Body of pancreas (tissue), 4 donors: Measurements from ENCODE around the gene CCDC9.

Experiments used
- POLR2A ChIP-seq, 3 donors: fragments of 450-650 bp; IDR thresholded peaks; one replicate each; pipeline ENCODE4 v1.6.1; 2016; ENCODE audit warnings: antibody characterized with exemption in 3 of 3, mild to moderate bottlenecking in 2 of 3
- TF ChIP-seq, protein P1 (sequence below), 7 experiments: fragments of 450-650 bp in 4 of 7; fragments of 200-600 bp in 3 of 7; sonication (generic) in 3 of 7; IDR thresholded peaks; one replicate each; pipeline ENCODE4 v1.5.1; 2016 to 2019; ENCODE audit warnings: antibody characterized with exemption in 7 of 7

DNA sequence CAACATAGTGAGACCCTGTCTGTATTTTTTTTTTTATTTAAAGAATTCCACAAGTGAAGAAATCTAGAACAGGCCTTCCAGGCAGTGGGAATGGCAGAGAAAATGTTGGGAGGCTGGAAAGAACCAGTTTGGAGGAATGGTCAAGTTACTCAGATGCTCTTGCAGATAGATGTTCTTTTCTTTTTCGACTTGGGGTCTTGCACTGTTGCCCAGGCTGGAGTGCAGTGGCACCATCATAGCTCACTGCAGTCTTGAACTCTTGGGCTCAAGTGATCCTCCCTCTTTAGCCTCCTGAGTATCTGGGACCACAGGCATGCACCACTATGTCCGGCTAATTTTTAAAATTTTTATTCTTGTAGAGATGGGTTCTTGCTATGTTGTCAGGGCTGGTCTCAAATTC lies 54.0 kb downstream of the CCDC9 start:
- TF ChIP-seq POLR2A (IDR thresholded peaks at IDR 0.05), result no peak
- TF ChIP-seq, protein P1, sequence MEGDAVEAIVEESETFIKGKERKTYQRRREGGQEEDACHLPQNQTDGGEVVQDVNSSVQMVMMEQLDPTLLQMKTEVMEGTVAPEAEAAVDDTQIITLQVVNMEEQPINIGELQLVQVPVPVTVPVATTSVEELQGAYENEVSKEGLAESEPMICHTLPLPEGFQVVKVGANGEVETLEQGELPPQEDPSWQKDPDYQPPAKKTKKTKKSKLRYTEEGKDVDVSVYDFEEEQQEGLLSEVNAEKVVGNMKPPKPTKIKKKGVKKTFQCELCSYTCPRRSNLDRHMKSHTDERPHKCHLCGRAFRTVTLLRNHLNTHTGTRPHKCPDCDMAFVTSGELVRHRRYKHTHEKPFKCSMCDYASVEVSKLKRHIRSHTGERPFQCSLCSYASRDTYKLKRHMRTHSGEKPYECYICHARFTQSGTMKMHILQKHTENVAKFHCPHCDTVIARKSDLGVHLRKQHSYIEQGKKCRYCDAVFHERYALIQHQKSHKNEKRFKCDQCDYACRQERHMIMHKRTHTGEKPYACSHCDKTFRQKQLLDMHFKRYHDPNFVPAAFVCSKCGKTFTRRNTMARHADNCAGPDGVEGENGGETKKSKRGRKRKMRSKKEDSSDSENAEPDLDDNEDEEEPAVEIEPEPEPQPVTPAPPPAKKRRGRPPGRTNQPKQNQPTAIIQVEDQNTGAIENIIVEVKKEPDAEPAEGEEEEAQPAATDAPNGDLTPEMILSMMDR (IDR thresholded peaks at IDR 0.05), result no peak
